ENCODE data around the gene ARRDC2.

DNA sequence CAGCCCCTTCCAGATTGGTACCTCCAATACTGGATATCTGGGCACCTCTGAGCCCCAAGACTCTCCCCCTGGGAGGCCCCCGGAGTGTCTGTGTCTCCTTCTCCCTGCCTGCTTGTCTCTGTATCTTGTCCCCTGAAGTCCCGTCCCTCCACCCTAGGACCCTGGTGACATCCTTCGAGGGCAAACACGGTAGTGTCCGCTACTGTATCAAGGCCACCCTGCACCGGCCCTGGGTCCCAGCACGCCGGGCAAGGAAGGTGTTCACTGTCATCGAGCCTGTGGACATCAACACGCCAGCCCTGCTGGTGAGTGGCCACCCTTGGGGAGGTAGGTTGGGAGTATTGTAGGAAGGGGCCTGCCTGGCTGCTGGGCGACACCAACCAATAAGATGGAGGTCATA is 844 bp downstream of the ARRDC2 start:
- TF ChIP-seq CREB1 (IDR thresholded peaks at IDR 0.05; ENCODE audit: low read depth) (no peak), REST (IDR thresholded peaks at IDR 0.05; ENCODE audit: low read depth) (no peak), RAD21 (IDR thresholded peaks at IDR 0.05; ENCODE audit: low read depth) (no peak), CEBPB (IDR thresholded peaks at IDR 0.05) (no peak), TCF12 (IDR thresholded peaks at IDR 0.05; ENCODE audit: low read depth) (no peak), EP300 (IDR thresholded peaks at IDR 0.05; ENCODE audit: borderline replicate concordance) (no peak), TEAD4 (IDR thresholded peaks at IDR 0.05) (no peak), YY1 (IDR thresholded peaks at IDR 0.05; ENCODE audit: low read depth) (no peak), TAF1 (IDR thresholded peaks at IDR 0.05; ENCODE audit: low read depth) (no peak), MAX (IDR thresholded peaks at IDR 0.05) (no peak), ZBTB7A (IDR thresholded peaks at IDR 0.05; ENCODE audit: low read depth) (no peak), NFIC (IDR thresholded peaks at IDR 0.05) (no peak), EGR1 (IDR thresholded peaks at IDR 0.05) (no peak)
- TF ChIP-seq, protein P1, sequence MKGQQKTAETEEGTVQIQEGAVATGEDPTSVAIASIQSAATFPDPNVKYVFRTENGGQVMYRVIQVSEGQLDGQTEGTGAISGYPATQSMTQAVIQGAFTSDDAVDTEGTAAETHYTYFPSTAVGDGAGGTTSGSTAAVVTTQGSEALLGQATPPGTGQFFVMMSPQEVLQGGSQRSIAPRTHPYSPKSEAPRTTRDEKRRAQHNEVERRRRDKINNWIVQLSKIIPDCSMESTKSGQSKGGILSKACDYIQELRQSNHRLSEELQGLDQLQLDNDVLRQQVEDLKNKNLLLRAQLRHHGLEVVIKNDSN (IDR thresholded peaks at IDR 0.05): no peak

Measured in Ishikawa (cell line).